OCI-M2 (cell line): Measurements from ENCODE around the gene FAM20A.

ENCODE experiments used
- DNase-seq: peaks from one replicate; lab custom pipeline; 2025; ENCODE audit not compliant: unreplicated experiment; lab: John Stamatoyannopoulos, UW

The FAM20A gene

DNA sequence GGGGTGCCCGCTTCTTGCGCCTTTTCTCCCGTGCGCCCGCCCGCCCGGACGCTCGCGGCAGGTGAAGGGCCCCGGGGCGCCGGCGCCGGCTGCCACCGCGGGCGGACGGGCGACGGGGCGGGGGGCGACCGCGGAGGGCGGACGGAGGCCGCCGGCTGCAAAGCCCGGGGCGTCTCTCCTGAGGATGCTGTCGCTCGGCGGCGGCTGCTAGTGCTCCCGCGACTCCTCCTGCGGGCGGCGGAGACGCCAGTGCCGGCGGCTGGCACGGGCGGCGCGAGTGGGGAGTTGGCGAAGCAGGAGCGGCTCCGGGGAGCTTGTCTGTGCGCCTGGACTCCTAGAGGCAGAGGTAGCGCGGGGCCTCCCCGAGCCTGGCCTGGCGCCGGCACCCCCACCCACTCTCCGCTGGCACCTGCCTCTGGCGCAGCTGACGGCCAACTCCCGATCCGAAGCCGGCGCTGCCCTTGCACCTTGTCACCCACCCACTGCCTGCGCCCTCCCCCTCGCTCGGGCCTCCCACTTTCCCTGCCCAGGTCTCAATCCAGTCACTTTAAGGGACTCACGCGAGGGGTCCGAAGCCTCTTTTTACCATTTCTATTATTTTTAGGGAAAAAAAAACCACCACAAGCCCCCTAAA lies at the start of gene FAM20A:
TSS of gene FAM20A (minus strand) at position 437 of the 634 bp plus-strand sequence. CDS start 701 bp downstream, outside the sequence.
- DNase-seq, result no peak

DNA sequence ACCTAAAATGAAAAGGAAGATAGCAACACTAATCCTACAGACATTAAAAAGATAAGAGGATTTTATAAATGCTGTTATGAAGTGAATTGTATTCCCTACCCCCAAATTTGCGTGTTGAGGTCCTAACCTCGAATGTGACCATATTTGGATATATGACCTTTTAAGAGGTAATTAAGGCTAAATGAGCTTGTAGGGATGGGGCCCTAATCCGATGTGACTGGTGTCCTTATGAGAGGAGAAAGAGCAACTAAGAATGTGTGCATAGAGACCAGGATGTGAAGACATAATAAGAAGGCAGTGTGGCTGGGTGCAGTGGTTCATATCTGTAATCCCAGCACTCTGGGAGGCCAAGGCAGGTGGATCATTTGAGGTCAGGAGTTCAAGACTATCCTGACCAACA lies 48.2 kb upstream of the FAM20A start:
- DNase-seq, result no peak

DNA sequence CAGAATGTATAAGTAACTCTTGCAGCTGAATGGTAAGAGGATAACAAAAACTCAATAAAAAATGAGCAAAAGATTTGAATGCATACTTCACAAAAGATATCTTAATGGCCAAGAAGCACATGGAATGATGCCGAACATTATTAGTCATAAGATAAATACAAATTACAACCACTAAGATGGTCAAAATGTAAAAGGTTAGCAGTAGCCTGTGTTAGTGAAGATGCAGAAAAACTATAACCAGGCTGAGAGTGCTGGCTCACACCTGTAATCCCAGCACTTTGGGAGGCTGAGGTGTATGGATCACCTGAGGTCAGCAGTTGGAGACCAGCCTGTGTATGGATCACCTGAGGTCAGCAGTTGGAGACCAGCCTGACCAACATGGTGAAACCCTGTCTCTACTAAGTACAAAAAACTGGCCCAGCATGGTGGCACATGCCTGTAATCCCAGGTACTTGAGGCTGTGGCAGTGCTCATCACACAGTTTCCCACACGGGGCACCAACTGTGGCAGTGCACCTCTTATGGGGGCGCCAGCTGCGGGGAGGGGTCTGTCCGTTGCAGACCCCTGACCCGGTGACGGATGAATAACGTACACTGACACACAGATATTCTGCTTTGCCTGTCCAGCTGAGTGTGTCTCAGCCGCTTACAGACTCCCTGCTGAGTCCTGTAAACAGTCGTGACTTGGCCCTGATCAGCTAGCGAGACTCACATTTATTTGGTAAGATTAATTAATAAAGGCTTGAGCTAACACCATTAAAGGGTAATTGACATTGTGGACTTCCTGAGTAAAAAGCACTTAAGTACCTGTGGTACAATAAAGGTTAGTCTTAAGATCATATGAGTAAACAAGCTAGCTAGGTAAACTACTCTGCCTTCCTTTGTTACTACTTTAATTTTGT lies 45.7 kb upstream of the FAM20A start:
- DNase-seq, result no peak

DNA sequence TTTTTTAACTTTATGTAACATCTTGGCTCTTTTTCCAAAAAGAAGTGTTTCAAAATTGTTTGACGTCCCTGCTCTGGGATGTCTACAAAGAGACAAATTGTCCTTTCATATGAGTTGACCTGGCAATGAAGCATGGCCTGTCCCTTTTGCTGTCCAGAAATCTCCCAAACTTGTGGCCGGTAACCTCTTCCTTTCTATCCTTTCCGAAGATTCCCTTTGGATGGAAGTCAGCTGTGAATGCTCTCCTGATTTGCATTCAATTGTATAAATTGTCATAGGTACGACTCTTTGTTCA lies 40.9 kb upstream of the FAM20A start:
- no peak for DNase-seq

DNA sequence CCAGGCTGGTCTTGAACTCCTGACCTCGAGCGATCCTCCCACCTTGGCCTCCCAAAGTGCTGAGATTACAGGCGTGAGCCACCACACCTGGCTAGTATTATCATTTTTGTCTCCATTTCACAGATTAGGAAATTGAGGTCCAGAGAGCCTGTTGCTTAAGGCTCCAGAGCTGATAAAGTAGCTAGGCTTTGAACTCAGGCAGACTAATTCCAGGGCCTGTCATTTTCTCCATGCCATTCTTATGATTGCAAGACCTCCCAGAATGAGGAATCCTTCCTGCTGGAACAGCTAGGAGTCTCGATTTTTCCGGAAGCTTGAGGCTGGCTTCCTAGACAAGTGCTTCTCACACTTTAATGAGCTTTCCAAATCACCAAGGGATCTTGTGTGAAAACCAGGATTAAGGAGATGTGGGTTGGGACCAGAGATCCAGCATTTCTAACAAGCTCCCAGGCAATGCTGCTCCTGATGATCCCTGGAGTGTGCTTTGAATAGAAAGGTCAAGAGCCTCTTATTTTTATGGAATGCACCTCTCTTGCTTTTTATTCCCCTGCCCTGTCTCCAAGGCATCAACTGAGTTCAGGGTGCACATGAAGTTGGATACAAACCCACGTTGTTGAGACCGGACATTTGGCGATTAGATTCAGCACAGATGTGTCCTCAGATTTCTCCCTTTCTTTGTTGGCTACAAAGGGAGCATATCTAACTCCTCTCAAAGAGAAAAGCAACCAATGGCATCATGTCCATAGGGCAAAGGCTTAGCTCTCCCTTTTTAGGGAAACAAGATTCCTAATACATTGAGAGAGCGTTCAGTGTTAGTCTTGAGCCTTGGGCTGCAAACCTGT lies 40.3 kb upstream of the FAM20A start:
- DNase-seq, result no peak

DNA sequence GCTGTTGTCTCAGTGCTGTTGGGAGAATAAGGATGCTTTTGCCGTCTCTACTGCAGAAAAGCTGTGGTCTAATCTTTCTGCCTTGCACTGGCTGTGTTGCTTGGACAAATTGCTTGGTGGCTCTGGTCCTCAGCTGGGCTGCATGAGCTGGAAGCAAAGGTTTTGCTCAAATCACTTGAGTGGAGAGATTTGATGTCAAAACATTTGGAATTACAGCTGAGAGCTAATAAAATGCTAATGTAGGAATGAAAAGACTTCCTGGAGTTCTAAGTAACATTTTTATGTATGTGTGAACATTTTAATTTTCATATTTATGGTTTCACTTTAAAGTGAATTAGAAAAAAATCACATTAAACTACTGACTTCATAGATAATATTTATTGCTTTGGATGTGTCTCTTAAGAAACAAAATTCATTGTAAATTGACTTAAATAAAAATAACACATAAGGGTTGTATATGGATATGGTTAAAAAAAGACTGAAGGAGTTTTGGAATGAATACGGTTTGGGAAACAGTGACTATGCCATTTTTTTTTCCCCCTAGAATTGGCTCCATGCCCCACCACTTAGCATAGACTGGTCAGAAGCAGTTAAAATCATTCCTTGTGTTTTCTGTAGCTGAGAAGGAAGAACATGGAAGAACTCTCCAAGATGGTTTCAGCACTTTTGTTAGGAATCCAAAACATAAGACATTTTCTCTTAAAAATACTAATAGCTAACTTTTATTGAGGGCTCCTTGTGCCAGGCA lies 39.2 kb upstream of the FAM20A start:
- no peak for DNase-seq

DNA sequence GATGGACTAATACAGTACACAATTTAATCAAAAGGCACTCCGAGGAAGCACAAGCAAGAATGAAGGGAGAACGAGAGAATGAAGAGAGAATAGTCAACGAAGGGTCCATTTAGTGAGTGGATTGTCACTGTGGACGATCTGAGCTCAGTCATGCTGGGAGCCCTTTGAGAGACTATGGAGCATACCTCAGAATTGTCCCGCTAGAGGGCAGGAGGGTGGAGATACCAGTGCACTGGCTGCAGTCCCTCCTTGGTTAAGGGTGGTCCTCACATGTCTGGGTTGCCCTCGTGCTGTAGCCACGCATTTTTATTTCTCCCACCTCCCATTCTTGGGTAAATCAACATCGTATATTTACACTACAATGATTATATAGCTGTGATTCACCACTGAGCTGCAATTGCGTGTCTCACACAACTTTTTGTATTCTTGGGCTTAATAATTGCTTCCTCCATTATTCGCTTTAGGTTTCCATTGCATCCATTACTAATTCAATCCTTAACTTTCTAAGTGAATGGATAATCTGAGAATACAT lies 33.2 kb upstream of the FAM20A start:
- no peak for DNase-seq

DNA sequence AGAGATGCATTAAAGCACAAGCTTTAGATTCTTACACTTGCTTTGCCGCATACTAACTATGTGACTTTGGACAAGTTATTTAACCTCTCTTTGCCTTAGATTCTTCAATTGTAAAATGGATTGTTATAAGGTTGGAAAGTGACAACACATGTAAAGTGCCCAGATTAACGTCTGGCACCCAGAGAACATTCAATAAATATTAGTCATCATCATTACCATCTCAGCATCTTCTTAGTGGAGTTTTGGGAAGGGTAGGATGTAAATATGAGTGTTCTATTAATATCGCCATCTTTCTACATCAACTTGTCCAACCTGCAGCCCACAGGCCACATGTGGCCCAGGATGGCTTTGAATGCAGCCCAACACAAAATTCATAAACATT lies 27.4 kb upstream of the FAM20A start:
- DNase-seq, result no peak

DNA sequence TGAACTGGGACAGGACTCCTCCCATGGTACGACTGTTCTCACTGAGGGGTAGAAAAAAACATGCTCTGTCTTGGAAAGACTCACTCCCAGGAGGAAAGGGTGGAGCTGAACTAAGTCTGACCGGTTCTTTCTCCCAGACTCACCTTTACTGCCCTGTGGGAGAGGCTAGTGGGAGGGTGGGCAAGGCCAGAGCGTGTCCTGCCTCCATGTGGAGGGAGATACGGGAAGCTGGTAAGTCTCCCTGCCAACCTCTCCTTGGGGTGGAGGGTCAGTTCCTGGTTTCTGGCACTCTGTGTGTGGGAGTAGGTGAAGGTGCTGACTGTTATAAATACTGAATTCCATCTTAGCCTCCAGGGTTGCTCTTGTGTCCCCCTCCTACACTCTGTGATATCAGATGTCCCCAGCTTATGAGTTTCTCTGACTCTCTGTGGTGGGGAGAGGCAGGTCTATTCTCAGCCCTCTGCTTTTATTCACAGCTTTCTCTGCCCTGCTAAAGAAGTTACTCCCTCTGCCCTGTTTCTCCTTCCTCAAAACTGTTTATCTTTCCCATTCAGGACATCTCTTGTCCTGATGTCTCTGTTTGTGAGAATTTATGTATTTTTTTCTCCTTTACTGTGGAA lies 26.9 kb upstream of the FAM20A start:
- DNase-seq, result no peak

DNA sequence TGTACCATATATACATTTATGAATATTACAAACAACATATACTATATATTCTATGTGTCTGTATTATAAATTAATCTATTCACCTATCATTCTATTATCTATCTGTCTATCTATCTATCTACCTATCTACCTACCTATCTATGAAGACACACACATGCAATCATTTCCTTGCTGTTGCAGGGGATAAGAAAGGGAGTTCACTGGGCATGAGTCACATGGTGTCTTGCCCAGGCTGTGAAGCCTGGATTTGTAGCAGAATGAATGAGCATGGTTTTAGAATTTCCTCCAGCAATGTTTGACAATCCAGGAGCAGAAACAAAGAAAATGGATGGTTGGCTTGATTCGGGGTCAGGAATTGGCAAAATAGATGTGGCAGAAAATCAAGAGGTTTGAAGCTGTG lies 23.2 kb upstream of the FAM20A start:
- no peak for DNase-seq

DNA sequence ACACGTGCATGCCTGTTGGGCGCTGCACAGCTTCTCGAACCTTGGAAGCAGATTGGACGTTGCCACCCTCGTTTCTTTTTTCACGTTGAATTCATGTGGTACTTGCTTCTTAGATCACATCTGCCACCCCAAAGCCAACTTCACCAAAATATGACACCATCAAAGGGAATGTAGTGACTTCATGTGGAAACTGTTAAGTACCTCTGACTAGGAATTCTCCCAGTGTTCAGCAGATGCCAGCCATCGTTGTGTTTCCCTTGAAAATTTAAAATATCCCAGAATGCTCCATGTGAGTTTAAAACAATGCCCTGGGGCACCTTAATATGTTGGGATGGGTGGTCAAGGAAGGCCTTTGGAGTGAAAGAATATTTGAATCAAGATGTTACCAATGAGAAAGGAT lies 22.6 kb upstream of the FAM20A start:
- no peak for DNase-seq

DNA sequence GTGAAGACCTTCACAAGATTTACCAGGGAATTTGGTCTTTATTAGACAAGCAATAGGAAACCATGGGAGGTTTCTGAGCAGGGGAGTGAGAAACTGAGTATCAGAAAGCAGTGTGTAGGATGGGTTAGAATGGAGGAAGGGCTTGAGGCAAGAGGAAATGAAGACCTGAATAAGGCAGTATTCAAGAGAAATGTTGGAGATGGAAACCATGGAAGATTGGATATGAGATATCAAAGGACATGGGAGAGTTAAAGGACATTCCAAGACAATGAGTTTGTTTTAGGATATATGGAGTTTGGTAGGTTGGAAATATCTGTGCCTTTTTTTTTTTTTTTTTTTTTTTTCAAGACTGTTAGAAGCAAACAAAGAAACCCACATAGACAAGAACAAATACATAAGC lies 21.3 kb upstream of the FAM20A start:
- no peak for DNase-seq

DNA sequence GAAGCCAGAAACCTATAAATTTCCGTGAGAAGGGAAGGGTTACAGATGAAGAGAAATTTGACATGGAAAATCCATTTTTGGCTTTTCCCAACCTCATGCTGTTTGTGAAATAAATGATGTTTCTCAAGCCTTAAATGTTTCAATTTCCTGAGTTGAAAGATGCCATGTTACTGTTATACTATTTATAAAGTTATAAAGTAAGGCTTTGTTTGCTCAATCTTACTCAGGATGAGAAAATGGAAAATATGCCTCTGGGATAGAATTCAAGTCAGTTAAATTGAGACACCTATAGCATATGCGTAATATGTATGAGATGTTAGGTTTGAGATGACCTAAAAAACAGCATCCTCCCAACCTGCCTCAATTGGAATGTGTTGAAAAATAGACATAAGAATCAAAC lies 19.9 kb upstream of the FAM20A start:
- DNase-seq, result no peak

DNA sequence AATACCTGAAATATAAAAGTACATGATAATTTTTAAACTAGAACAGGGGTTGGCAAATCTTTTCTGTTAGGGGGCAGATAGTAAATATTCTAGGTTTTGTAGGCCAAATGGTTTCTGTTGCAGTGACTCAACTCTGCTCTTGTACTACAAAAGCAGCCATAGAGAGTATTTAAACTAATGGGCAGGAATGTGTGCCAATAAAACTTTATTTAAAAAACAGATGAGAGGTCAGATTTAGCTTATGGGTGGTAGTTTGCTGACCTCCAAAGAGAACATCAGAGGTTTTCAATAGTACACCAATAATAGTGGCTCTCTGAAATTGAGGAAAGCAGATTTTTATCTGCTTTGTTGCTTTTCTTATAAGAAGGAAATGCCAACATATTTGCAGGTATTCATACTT lies 15.2 kb upstream of the FAM20A start:
- DNase-seq, result no peak

DNA sequence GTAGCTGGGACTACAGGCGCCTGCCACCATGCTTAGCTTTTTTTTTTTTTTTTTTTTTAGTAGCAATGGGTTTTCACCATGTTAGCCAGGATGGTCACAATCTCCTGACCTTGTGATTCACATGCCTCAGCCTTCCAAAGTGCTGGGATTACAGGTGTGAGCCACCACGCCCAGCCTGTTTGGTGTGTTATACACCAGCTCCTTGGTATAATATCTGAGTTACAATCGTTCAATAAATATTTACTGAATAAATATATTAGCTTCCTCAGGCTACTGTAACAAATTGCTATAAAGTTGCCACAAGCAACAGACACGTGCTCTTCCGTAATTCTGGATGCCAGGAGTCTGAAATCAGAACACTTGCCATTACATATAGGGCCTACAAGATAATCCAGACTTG lies 13.6 kb upstream of the FAM20A start:
- DNase-seq, result no peak

DNA sequence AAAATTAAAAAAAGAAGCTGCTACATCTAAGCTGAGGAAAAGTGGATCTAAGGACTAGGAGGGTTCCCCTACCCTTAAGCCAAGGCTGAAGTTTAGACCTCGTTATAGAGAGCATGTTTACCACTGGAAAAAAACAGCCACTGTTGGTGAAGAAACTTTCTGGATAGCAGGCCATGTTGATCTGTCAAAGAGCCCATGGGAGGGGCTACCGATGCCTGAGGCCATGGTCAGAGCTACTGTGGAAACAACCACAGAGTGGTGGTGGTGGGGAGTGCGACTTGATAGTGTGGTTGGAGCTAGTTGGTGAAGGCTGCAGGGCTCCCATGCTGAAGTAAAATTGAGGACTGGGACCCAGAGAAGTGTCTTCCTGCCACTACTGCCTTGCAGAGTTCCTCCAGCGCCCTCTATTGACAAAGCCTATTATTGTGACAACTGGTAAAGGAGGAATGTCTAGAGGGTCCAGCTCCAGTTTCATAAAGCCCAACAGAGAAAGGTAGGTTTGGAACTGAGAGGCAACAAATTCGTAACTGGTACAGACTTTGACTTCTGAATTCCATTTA lies 12.7 kb upstream of the FAM20A start:
- DNase-seq, result no peak

DNA sequence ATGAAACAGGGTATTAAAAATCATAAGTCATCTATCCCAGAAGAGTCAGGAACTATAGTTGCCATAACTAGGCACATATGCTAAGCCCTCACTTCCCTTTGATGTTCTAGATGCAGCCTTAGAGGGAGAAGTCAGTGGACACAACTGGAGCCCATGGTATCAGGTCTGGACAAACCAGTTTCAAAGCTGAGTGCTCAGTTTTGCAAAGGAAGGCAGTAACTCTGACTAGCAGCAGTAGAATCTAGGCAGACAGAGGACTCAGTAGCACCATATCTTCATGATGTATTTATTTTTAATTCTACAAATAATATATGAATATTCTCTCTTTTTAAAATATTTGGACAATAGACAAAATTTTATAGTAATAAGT lies 11.7 kb upstream of the FAM20A start:
- DNase-seq, result no peak

DNA sequence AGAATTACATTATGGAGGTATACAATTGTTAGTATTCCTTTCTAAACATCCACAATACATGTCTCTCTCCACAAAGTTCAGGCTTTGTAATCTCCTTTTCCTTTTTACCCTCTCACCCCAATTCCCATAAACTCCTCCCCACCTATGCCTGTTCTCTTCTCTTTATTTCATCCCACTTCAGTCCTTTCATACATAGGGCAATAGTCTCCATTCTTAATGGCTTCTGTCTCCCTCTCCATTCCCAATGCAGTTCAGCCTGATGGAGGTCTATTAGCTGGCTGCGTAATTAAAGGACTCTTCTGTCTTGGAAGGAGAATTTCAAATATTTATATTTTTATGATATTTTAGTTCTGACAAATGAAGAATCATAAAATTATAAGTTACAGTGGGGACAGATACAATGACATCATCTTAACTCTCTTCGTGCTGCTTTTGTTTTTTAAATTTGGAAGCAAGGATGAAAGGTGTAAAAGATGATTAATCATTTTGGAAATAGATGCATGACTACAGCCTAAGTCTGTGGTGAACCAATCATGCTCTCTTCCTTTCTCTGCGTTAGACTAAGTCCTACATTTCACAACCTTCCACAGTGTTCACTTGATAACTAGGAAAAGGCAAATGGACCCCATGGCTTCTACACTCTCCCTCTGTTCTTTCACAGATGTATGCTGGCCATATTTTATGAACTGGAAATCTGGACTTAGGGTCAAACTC lies 11.2 kb upstream of the FAM20A start:
- no peak for DNase-seq

DNA sequence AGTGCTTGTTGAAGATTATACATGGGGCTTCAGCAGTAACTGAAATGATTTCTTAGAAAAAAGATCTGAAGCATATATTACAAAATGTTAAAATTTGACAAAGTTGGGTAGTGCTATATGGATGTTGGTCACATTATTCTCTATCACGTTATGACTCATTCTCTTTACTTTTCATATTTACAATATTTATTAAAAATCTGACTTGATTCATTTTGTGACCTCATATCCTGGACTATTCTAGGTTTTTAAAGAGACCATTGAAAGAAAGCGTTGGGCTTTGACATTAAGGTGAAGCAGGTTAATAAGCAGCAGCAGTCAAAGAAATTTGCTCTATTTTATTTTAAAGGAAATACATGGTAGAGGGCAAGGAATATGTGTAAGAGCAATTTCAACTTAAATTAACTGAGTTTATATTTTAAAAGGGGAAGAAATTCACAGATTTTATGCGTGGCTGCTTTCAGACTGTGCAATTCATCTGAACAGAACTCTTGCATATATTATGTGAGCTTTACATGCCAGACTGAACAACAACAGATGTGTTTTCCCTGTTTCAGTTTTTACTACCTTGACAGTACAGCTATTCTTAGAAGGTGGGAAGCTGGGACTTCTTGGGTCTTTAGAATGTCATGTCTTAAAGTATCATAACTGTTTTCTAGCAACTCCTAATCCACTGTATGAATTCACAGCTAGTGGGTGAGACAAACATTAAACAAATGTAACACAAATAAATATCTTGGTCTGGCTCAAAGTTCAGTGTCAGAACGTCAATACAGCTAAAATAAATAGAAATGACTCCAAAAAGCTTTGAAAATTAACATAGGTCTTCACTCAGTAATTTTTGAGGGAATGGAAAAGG lies 10.4 kb upstream of the FAM20A start:
- DNase-seq, result no peak
